ENCODE measurements around the gene EMD. TPM values are rescaled to one million over a fixed set of nuclear protein-coding genes. Genes with fewer than 3 reads are reported as not detected.

Gene EMD
- total RNA-seq, 1 donor from 2014 or later: 18.3 TPM

DNA sequence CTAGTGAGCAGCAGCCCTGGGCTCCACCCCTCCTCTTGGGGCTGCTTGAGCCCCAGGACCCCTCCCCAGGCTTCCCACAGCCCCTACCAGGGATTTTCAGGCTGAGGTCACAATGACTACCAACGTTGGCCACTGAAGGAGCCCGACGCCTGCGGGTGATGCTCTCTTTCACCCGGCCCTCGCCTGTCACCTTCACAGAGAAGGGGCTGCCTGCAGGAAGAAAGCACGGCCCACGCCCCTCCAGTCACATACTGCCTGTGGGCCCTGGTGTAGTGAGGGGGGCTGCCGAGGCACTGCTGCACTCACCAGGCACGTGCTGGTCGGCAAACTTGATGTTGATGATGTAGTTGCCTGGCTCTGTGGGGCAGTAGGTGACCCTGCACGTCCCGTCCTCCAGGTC is 26.6 kb upstream of the EMD start:
- Mint-ChIP-seq H3K27me3 (ENCODE audit: insufficient read depth, low read depth) (peaks cover 11% of the 10 kb centered on the region), H3K9me3 (peaks cover 5% of the 10 kb centered on the region), H3K36me3 (peaks cover 2% of the 10 kb centered on the region), H3K4me3 (no peak overlapping the region), H3K4me1 (peaks cover 4% of the 10 kb centered on the region), H3K27ac (no peak overlapping the region)
- Histone ChIP-seq H3K27ac (no peak overlapping the region), H3K27me3 (no peaks in the 10 kb centered on the region), H3K36me3 (no peaks in the 10 kb centered on the region), H4K20me1 (ENCODE audit: low read depth) (peaks cover 51% of the 10 kb centered on the region), H3K4me2 (no peak overlapping the region), H3K9me3 (ENCODE audit: low read depth) (no peaks in the 10 kb centered on the region), H3K9ac (no peak overlapping the region), H3F3A (ENCODE audit: low read depth) (peaks cover 7% of the 10 kb centered on the region), H3K4me3 (no peak overlapping the region), H2AFZ (replicated peaks) (no peak overlapping the region), H3K79me2 (ENCODE audit: low read depth) (no peaks in the 10 kb centered on the region), H3K4me1 (no peaks in the 10 kb centered on the region)
- TF ChIP-seq EZH2phosphoT487 (IDR thresholded peaks at IDR 0.05): no peak
- TF ChIP-seq EZH2 (IDR thresholded peaks at IDR 0.05): no peak
- DNase-seq (ENCODE audit: low spot score): no peak

DNA sequence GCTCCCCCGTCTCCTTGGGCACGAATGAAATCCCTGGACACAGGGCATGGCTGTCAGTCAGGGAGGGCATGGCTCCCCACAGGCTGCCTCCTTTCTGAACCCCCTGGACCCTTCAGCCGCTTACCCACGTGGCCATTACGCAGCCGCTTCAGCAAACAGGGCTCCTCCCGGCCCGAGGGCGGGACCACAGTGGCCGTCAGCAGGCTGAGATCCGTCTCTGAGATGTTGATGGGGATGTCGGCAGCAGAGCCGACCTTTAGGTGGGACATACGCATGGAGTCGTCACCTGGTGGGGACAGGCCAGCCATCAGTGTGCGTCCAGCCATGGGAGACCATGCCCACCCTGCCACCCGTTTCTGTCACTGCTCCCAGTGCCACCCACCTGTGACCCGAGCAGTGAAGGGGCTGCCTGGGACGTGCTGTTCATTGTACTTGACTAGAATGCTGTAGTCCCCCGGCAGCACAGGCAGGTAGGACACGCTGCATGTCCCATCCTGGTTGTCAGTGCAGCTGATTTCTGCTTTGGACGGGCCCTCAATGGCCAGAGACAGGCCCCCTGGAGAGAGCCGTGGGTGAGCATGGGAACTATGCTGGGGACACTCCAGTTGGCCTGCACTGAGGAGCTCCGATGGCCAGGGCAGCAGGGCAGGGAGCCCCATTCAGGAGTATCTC is 25.8 kb upstream of the EMD start:
- Histone ChIP-seq H3K4me3 (no peak overlapping the region), H3K9me3 (ENCODE audit: low read depth) (no peaks in the 10 kb centered on the region), H3F3A (ENCODE audit: low read depth) (peaks cover 4% of the 10 kb centered on the region), H4K20me1 (ENCODE audit: low read depth) (peaks cover 52% of the 10 kb centered on the region), H3K27ac (no peak overlapping the region), H3K36me3 (no peaks in the 10 kb centered on the region), H3K4me2 (no peak overlapping the region), H3K27me3 (no peaks in the 10 kb centered on the region), H3K4me1 (no peaks in the 10 kb centered on the region), H3K9ac (no peak overlapping the region), H2AFZ (replicated peaks) (no peak overlapping the region), H3K79me2 (ENCODE audit: low read depth) (no peaks in the 10 kb centered on the region)
- Mint-ChIP-seq H3K4me1 (peaks cover under 1% of the 10 kb centered on the region), H3K9me3 (peaks cover 4% of the 10 kb centered on the region), H3K36me3 (peaks cover 2% of the 10 kb centered on the region), H3K27me3 (ENCODE audit: insufficient read depth, low read depth) (peaks cover 11% of the 10 kb centered on the region), H3K4me3 (no peak overlapping the region), H3K27ac (no peak overlapping the region)
- TF ChIP-seq EZH2 (IDR thresholded peaks at IDR 0.05): no peak
- TF ChIP-seq EZH2phosphoT487 (IDR thresholded peaks at IDR 0.05): no peak
- TF ChIP-seq, protein P1, sequence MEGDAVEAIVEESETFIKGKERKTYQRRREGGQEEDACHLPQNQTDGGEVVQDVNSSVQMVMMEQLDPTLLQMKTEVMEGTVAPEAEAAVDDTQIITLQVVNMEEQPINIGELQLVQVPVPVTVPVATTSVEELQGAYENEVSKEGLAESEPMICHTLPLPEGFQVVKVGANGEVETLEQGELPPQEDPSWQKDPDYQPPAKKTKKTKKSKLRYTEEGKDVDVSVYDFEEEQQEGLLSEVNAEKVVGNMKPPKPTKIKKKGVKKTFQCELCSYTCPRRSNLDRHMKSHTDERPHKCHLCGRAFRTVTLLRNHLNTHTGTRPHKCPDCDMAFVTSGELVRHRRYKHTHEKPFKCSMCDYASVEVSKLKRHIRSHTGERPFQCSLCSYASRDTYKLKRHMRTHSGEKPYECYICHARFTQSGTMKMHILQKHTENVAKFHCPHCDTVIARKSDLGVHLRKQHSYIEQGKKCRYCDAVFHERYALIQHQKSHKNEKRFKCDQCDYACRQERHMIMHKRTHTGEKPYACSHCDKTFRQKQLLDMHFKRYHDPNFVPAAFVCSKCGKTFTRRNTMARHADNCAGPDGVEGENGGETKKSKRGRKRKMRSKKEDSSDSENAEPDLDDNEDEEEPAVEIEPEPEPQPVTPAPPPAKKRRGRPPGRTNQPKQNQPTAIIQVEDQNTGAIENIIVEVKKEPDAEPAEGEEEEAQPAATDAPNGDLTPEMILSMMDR (IDR thresholded peaks at IDR 0.05): no peak
- DNase-seq (ENCODE audit: low spot score): no peak

DNA sequence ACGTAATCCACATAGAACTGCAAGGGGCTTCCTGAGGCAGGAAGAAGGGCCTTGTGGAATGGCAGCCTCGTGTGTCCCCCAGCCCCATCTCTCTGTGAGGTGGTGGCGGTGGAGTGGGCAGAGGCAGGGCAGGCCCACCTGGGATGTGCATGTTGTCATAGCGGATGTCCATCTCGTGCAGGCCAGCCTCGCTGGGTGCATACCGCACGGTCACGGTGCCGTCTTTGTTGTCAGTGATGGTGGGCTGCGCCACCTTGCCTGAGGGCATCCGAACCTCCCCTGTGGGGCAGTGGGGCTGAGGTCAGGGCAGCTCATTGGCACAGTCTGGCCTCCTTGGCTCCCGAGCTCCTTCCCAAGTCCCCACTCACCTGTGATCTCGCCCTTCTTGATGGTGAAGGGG is 25.1 kb upstream of the EMD start:
- Histone ChIP-seq H3K9ac (no peak overlapping the region), H3K4me1 (no peaks in the 10 kb centered on the region), H2AFZ (replicated peaks) (no peak overlapping the region), H3F3A (ENCODE audit: low read depth) (peaks cover 4% of the 10 kb centered on the region), H4K20me1 (ENCODE audit: low read depth) (peaks cover 59% of the 10 kb centered on the region), H3K9me3 (ENCODE audit: low read depth) (no peaks in the 10 kb centered on the region), H3K4me2 (no peak overlapping the region), H3K4me3 (no peak overlapping the region), H3K79me2 (ENCODE audit: low read depth) (no peaks in the 10 kb centered on the region), H3K27me3 (no peaks in the 10 kb centered on the region), H3K27ac (no peak overlapping the region), H3K36me3 (no peaks in the 10 kb centered on the region)
- no peak overlapping the region for H3K27ac Mint-ChIP-seq
- H3K9me3 Mint-ChIP-seq: peaks cover 9% of the 10 kb centered on the region
- H3K4me3 Mint-ChIP-seq: no peak overlapping the region
- TF ChIP-seq, protein P1 (IDR thresholded peaks at IDR 0.05): no peak
- TF ChIP-seq EZH2phosphoT487 (IDR thresholded peaks at IDR 0.05) (no peak), EZH2 (IDR thresholded peaks at IDR 0.05) (no peak)
- H3K4me1 Mint-ChIP-seq: no peaks in the 10 kb centered on the region
- H3K36me3 Mint-ChIP-seq: peaks cover 2% of the 10 kb centered on the region
- H3K27me3 Mint-ChIP-seq (ENCODE audit: insufficient read depth, low read depth): peaks cover 11% of the 10 kb centered on the region
- no peak for DNase-seq (ENCODE audit: low spot score)

DNA sequence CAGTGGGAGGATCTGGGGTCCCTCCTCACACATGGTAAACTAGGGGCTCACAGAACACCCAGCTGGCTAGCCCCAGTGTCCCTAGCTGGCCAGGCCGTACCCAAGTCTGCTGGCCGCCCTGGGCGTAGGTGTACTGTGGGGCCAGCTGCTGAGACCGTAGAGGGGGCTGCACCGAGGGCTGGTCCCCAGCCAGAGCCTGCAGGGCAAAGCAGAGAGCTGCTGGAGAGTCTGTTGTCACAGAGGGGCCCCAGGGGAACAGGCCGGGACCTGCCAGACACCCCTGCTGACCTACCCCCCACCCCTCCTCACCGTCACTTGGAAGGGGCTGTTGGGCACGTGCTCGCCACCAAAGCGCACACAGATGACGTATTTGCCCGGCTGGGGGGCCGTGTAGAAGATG is 24.6 kb upstream of the EMD start:
- TF ChIP-seq EZH2phosphoT487 (IDR thresholded peaks at IDR 0.05) (no peak), EZH2 (IDR thresholded peaks at IDR 0.05) (no peak)
- Histone ChIP-seq H3K9ac (no peak overlapping the region), H3K9me3 (ENCODE audit: low read depth) (no peaks in the 10 kb centered on the region), H3K4me3 (no peak overlapping the region), H2AFZ (replicated peaks) (no peak overlapping the region), H3K4me1 (no peaks in the 10 kb centered on the region), H4K20me1 (ENCODE audit: low read depth) (peaks cover 57% of the 10 kb centered on the region), H3F3A (ENCODE audit: low read depth) (peaks cover 4% of the 10 kb centered on the region), H3K27ac (no peak overlapping the region), H3K36me3 (no peaks in the 10 kb centered on the region), H3K4me2 (no peak overlapping the region), H3K27me3 (no peaks in the 10 kb centered on the region), H3K79me2 (ENCODE audit: low read depth) (no peaks in the 10 kb centered on the region)
- Mint-ChIP-seq H3K4me1 (no peaks in the 10 kb centered on the region), H3K27me3 (ENCODE audit: insufficient read depth, low read depth) (peaks cover 8% of the 10 kb centered on the region), H3K9me3 (peaks cover 10% of the 10 kb centered on the region), H3K36me3 (peaks cover 2% of the 10 kb centered on the region), H3K4me3 (no peak overlapping the region), H3K27ac (no peak overlapping the region)
- DNase-seq (ENCODE audit: low spot score): no peak

Measured in neural progenitor cell (in vitro differentiated cells).